ENCODE data around the gene IDUA.

DNA sequence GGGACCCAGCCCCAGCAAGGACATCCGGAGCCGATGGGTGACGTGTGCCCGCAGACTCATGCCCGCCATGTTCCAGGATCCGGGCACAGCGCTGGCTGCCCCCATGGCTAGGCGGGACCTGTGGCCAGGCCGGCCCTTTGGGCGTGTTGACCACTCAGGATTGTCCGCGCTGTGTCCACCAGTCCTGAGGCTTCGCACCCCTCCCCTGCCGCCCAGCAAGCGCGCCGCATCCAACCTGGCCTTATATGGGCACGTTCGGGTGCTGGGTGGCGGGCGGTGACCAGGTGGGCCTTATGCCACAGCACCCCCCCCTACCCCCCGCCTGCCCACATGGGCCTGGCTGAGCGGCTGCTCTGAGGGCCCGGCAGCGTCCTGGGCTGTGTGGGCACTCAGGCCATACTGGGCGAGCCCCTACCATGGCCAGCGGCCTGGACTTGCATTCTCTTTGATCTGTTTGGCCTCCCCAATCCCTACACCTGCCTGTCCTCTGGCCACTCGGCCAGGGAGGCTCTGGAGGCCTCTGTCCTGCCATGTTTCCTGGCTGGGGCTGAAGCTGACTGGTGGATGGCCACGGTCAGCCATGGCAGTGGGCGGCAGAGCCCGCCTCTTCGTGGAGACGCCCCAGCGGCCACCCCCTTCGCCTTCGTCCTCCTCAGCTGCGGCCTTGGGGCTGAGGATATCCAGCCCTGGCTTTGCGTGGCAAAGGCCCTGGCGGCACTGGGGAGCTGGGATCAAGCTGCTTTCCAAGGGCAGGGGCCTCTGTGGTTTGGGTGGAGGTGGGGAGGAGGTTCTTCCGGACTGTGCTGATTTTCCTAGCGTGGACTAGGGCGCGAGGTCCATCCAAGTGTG is 26.6 kb downstream of the IDUA start:
- TF ChIP-seq GATA3 (IDR thresholded peaks at IDR 0.05; ENCODE audit: low read depth, low read length) (no peak), GATA2 (IDR thresholded peaks at IDR 0.05; ENCODE audit: low read depth, low read length) (no peak)

Data from SH-SY5Y (cell line).